GM12891 (cell line): Measurements from ENCODE around the gene VASP.

Source experiments
- DNase-seq: peaks from one replicate; pipeline ENCODE4 v3.0.0; 2011; ENCODE audit warnings: low spot score; ENCODE audit not compliant: insufficient read length
- FAIRE-seq: peaks from 2 replicates; lab custom pipeline; 2011; peaks lifted over from hg19 to GRCh38; lab: Jason Lieb, UNC
- PAX5 ChIP-seq: IDR thresholded peaks from 2 replicates; pipeline ENCODE4 v1.6.1; 2011; ENCODE audit warnings: low read length, moderate library complexity, mild to moderate bottlenecking; ENCODE audit not compliant: insufficient read depth, severe bottlenecking
- POLR2A ChIP-seq: IDR thresholded peaks from 2 replicates; pipeline ENCODE4 v1.6.1; 2011; ENCODE audit warnings: low read depth, low read length, control low read depth
- POLR2AphosphoS5 ChIP-seq: IDR thresholded peaks from 2 replicates; pipeline ENCODE4 v1.6.1; 2011; ENCODE audit warnings: low read depth, low read length, control low read depth
- POU2F2 ChIP-seq: IDR thresholded peaks from 2 replicates; pipeline ENCODE4 v1.6.1; 2011; ENCODE audit warnings: low read depth, mild to moderate bottlenecking, control low read depth, low read length, moderate library complexity
- SPI1 ChIP-seq: IDR thresholded peaks from 2 replicates; pipeline ENCODE4 v1.6.1; 2011; ENCODE audit warnings: low read depth, low read length, control low read depth
- TAF1 ChIP-seq: IDR thresholded peaks from 2 replicates; pipeline ENCODE4 v1.6.1; 2011; ENCODE audit warnings: low read depth, low read length, control low read depth

VASP gene

DNA sequence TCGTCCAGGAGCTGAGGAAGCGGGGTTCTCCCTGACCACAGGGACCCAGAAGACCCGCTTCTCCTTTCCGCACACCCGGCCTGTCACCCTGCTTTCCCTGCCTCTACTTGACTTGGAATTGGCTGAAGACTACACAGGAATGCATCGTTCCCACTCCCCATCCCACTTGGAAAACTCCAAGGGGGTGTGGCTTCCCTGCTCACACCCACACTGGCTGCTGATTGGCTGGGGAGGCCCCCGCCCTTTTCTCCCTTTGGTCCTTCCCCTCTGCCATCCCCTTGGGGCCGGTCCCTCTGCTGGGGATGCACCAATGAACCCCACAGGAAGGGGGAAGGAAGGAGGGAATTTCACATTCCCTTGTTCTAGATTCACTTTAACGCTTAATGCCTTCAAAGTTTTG is 18.9 kb downstream of the VASP start:
- FAIRE-seq (no peak), DNase-seq (no peak)
- no peak for TF ChIP-seq POLR2AphosphoS5
- TF ChIP-seq SPI1 = peak; percentile 23; the same call in 1 of the 2 replicates

DNA sequence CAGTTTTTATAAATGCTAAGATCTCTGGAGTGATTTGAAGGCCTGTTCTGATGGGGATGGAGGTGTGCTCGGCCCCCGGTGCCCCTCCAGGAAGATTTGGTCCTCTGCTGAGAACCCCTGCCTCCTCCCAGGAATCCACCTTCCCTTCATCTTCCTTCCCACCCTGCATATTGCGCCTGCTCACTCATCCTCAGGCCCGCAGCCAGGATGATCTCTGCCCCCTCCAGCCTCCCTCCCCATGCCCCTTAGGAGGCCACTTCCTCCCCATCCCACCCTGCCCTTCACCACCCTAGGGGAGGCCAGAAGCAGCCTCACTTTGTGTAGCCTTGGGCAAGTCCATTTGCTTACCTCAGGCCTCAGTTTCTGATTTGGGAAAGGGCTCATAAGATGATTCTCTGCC is 19.7 kb downstream of the VASP start:
- no peak for DNase-seq
- TF ChIP-seq POLR2A (no peak), POLR2AphosphoS5 (no peak), POU2F2 (no peak), PAX5 (no peak), TAF1 (no peak), SPI1 (no peak)
- no peak for FAIRE-seq

DNA sequence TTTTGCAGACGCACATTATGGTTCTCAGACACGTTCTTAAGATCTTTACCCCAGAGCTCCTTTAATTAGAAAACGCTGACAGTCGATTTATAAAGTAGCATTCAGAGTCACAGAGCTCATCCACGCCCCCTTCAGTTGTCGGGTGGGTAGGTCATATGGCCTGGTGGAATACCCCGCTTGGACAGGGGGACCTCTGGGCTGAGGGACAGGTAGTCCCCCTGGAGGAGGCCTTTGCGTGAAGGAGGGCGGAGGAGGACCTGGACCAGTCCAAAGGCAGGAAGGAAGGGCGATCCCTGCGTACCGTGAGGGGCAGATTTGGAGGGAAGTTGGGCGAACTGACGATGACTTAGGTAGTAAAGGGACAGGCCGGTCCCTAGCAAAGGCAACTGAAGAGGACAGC is 20.5 kb downstream of the VASP start:
- TF ChIP-seq POLR2A (0 out of 2 replicates have a peak, but pooled peaks have one; percentile 4), TAF1 (no peak)
- FAIRE-seq = no peak
- DNase-seq = no peak

DNA sequence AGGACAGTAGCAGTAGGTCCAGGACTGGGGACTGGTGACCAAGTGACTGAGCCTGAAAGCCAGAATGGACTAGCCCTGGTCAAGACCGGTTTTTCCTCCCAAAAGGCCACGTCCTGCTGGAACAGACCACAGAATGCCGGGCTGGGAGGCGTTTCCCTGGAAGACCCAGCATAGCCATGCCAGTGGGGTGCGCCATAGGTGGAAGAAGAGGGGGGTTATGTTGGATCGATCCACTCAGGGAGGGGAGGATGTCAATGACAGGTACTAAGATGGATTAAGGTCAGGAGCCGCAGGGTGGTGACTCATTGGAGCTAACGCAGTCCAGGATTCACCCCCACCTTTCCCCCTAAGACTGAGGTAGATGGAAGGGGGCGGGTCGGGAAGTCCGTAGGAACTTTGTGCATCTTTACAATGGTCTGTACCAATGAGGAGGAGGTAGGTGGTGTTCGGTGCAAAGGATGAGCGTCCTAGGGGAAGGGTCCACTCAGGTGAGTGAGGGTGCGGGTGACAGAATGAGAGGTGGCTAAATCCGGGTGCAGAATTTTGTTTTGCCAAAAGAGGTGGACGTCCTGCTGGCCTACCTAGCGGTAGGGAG is 21.0 kb downstream of the VASP start:
- FAIRE-seq (no peak), DNase-seq (no peak)
- TF ChIP-seq POLR2AphosphoS5 (peak; percentile 75), PAX5 (no peak), POU2F2 (no peak), POLR2A (peak; percentile 5; the same call in 1 of the 2 replicates), SPI1 (no peak), TAF1 (no peak)

DNA sequence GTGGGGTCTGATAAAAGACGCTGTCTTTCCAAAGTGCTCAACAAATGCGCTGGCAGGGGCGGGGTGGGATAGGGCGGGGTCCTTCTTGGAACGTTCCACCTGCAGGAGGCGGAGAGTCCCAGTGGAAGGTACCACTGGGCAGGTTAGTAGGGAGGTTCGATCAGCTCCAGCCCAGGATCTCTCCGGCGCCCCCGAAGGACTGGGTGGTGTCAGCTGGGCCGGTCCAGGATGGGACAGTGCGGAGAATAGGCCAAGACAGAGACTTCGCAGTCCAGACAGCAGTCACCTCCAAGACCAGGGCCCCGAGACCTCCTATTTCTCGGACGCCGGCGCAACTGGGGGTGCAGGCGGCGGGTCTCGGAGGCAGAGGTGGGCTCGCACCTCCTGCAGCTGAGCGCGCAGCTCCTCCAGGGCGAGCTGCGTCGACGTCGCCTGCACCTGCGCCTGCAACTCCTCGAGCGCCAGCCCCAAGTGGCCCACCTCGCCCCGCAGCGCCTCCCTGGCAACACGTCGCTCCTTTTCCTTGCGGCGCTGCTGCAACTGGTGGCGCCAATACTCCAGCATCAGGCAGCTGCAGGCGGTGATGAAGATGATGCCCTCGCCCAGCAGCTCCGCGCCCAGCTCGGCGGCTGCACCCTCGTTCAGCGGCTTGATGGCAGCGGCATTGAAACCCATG is 21.6 kb downstream of the VASP start:
- no peak for DNase-seq
- TF ChIP-seq POU2F2 (no peak), POLR2AphosphoS5 (peak; percentile 60), POLR2A (peak; percentile 29; the same call in 1 of the 2 replicates)
- FAIRE-seq = no peak

DNA sequence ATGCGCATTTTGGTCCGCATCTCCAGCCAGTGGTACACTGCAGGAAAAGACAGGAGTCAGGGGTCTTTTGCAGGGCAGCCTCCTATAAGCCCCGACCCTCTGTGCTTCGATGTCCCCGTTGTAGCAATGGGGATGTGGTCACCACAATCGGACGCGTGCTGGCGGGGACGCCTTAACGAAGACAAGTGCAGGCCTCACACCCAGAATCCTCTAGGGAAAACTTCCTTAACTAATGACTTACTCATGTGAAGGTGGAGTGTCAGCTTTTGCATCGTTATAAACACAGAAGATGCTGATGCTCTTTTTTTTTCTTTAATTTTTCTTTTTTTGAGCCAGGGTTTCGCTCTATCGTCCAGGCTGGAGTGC is 22.1 kb downstream of the VASP start:
- TF ChIP-seq TAF1 = no peak
- TF ChIP-seq POLR2AphosphoS5 = 0 out of 2 replicates have a peak, but pooled peaks have one; percentile 3
- no peak for TF ChIP-seq PAX5
- TF ChIP-seq POLR2A = no peak
- no peak for TF ChIP-seq SPI1
- TF ChIP-seq POU2F2 = no peak
- DNase-seq = no peak
- FAIRE-seq = no peak

DNA sequence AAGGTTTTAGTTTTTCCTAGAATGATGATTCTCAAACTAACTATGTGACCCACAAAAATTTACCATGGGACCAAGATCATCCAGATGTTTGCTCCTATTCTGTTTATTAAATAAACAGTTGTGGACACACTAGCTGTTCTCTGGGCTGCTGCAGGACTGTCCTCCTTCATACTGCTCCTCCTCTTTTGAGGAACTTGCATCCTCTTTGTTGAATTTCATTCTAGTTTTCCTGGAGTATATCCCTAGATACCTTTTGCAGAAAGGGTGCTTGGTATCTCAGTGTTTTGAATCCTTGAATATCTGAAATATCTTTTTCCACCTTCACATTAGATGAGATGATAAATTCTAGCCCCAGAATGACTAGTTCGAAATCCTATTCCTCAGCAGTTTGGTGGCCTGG is 24.1 kb downstream of the VASP start:
- DNase-seq (no peak), FAIRE-seq (no peak)
- TF ChIP-seq POLR2AphosphoS5 (no peak), POU2F2 (no peak), POLR2A (no peak), SPI1 (no peak), TAF1 (no peak)

DNA sequence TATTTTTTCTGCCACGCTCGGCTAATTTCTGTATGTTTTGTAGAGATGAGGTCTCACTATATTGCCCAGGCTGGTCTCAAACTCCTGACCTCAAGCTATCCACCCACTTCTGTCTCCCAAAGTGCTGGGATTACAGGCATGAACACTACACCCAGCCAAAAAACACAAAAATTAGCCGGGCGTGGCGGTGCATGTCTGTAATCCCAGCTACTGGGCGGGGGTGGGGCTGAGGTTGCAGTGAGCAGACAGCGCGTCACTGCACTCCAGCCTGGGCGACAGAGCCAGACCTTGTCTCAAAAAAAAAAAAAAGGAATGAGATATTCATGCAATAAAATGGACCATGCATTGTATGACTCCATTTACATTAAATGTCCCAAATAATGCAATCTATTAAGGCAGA is 32.2 kb downstream of the VASP start:
- FAIRE-seq (no peak), DNase-seq (no peak)
- TF ChIP-seq POLR2A (no peak), SPI1 (no peak), POLR2AphosphoS5 (no peak)

DNA sequence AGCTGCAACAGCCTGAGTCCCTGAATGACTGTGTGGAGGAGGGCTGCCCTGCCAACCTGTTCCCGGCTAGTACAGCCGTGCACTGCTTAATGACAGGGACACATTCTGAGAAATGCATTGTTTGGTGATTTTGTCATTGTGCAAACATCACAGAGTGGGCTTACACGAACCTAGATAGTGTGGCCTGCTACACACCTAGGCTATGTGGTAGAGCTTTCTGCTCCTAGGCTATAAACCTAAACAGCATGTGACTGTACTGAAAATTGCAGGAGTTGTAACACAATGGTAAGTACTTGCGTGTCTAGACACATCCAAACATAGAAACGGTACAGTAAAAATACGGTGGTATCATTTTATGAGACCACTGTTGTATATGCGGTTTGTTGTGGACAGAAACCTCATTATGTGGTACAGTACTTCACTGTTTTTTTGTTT is 35.0 kb downstream of the VASP start:
- DNase-seq (no peak), FAIRE-seq (peak; percentile 69)
- TF ChIP-seq TAF1 (no peak), PAX5 (no peak), SPI1 (no peak)

DNA sequence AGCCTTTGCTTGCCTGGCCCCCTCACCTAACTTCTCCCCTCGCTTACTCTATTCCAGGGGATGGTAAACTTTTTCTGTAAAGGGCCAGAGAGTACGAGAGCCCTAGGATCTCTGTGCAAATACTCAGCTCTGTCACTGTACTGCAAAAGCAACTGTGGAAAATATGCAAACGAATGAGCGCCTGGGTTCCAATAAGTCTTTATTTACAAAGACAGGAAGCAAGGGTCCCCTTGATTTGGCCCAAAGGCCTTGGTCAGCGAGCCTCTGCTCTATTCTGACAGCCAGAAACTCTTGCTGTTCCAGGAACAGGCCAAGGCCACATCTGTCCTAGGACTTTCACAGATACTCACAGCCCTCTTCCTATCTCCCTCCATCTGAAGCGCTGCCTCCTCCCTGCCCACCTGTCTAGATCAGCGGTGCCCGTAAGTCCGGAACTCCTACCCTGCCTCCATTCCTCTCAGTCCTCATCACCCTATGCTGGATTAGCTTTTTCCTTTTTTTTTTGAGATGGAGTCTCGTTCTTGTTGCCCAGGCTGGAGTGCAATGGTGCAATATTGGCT is 40.0 kb downstream of the VASP start:
- DNase-seq = no peak
- FAIRE-seq = peak; percentile 71
- no peak for TF ChIP-seq TAF1
- peak; percentile 71; the same call in 1 of the 2 replicates for TF ChIP-seq POU2F2
- no peak for TF ChIP-seq POLR2AphosphoS5
